Esophagus (tissue), 2 donors: ENCODE results near the gene SERPINB1. TPM values are rescaled to one million over a fixed set of nuclear protein-coding genes. Genes with fewer than 3 reads are reported as not detected.

ENCODE experiments used
- H3K27ac ChIP-seq, 2 donors: one replicate each; pipeline ENCODE4 v1.5.1; 2013; ENCODE audit warnings: low read depth in 2 of 2, mild to moderate bottlenecking in 2 of 2, inconsistent platforms in 1 of 2, low read length in 1 of 2, moderate library complexity in 1 of 2
- H3K27me3 ChIP-seq, 2 donors: one replicate each; pipeline ENCODE4 v1.6.1; 2013; ENCODE audit warnings: low read length in 2 of 2, control low read depth in 1 of 2, mild to moderate bottlenecking in 1 of 2; ENCODE audit not compliant: insufficient read depth in 2 of 2, control insufficient read depth in 1 of 2
- H3K36me3 ChIP-seq, 2 donors: one replicate each; pipeline ENCODE4 v1.6.1; 2013; ENCODE audit warnings: low read length in 1 of 2; ENCODE audit not compliant: control insufficient read depth in 2 of 2, insufficient read depth in 2 of 2
- H3K4me1 ChIP-seq, 2 donors: one replicate each; pipeline ENCODE4 v1.6.1; 2013; ENCODE audit warnings: low read length in 1 of 2; ENCODE audit not compliant: control insufficient read depth in 2 of 2, insufficient read depth in 2 of 2
- H3K4me3 ChIP-seq, 2 donors: one replicate each; pipeline ENCODE4 v1.5.1; 2013; ENCODE audit warnings: low read length in 2 of 2, mild to moderate bottlenecking in 2 of 2, low read depth in 1 of 2, moderate library complexity in 1 of 2
- H3K9me3 ChIP-seq, 2 donors: one replicate each; pipeline ENCODE4 v1.6.1; 2013; ENCODE audit warnings: mild to moderate bottlenecking in 2 of 2, low read depth in 1 of 2, low read length in 1 of 2, moderate library complexity in 1 of 2; ENCODE audit not compliant: control insufficient read depth in 2 of 2, insufficient read depth in 1 of 2
- WGBS, 2 donors: extraction: QIAGEN DNeasy Blood & Tissue Kit; methylation state at CpG; one replicate each; pipeline ENCODE4 v1.1.7; 2013; 5-methylcytosine and 5-hydroxymethylcytosine counted together
- polyA plus RNA-seq, 2 donors: library from polyadenylated mRNA; stranded (reverse); fragments of 200-250 nt; gene quantifications; one replicate each; pipeline ENCODE4 v1.2.3, GENCODE V29; 2013
- donor health status: healthy with polysubstance abuse.
- donor health status: Bipolar disorder and iron deficiency.

Gene SERPINB1
- polyA plus RNA-seq, 2 donors, result 302 to 549 TPM

GRCh38 chr6:2852514-2852855, 10.8 kb upstream of the SERPINB1 start:
- no peaks in the 10 kb centered on the region for H3K27me3 ChIP-seq
- no peaks in the 10 kb centered on the region for H3K9me3 ChIP-seq
- no peaks in the 10 kb centered on the region for H3K36me3 ChIP-seq
- H3K4me3 ChIP-seq, result no peak overlapping the region
- WGBS, 2 donors, result 79% methylated on average over 6 of the region's 6 CpGs
- no peaks in the 10 kb centered on the region for H3K4me1 ChIP-seq
- H3K27ac ChIP-seq, result no peak overlapping the region

- no peaks in the 10 kb centered on the region for H3K36me3 ChIP-seq
- no peaks in the 10 kb centered on the region for H3K4me1 ChIP-seq
- no peak overlapping the region for H3K27ac ChIP-seq
- no peak overlapping the region for H3K4me3 ChIP-seq
- H3K27me3 ChIP-seq, result no peaks in the 10 kb centered on the region
- 93 to 97% methylated on average over 17 of the region's 17 CpGs for WGBS, 2 donors
- no peaks in the 10 kb centered on the region for H3K9me3 ChIP-seq
These were observed 10.3 kb upstream of the SERPINB1 start for GRCh38 chr6:2851727-2852513.

GRCh38 chr6:2850538-2851113, 9.0 kb upstream of the SERPINB1 start:
- 50 to 62% methylated on average over 5 of the region's 5 CpGs for WGBS, 2 donors
- no peaks in the 10 kb centered on the region for H3K4me1 ChIP-seq

GRCh38 chr6:2848851-2849250, 7.2 kb upstream of the SERPINB1 start:
- H3K9me3 ChIP-seq, result no peaks in the 10 kb centered on the region
- H3K27ac ChIP-seq, result peak overlapping the region; percentile 31 to 45
- H3K27me3 ChIP-seq, result no peaks in the 10 kb centered on the region

More at GRCh38 chr6:2850538-2851113, 9.0 kb upstream of the SERPINB1 start:
- H3K27me3 ChIP-seq, result no peaks in the 10 kb centered on the region
- no peak overlapping the region for H3K4me3 ChIP-seq
- H3K9me3 ChIP-seq, result no peaks in the 10 kb centered on the region
- H3K27ac ChIP-seq, result no peak overlapping the region
- no peaks in the 10 kb centered on the region for H3K36me3 ChIP-seq

DNA sequence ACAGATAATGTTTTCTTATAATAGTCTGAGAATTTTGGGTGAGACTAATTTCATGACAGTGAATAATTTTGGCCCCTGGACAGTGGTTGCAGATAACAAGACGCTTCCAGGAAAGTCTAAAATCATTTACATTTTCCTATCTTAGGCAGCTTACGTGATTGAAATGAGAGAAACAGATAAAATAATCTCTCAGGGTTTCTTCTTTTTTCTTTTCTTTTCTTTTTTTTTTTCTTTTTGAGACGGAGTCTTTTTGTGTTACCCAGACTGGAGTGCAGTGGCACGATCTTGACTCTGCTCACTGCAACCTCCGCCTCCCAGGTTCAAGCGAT, 4.2 kb upstream of the SERPINB1 start:
- Histone ChIP-seq H3K27me3 (no peaks in the 10 kb centered on the region), H3K4me1 (peaks cover 4 to 5% of the 10 kb centered on the region in 2 donors), H3K4me3 (no peak overlapping the region), H3K36me3 (no peaks in the 10 kb centered on the region), H3K27ac (no peak overlapping the region), H3K9me3 (no peaks in the 10 kb centered on the region)
- 63% methylated on average over 6 of the region's 6 CpGs for WGBS, 2 donors

More at GRCh38 chr6:2848851-2849250, 7.2 kb upstream of the SERPINB1 start:
- WGBS, 2 donors, result 67% methylated on average over 10 of the region's 10 CpGs
- no peak overlapping the region for H3K4me3 ChIP-seq
- no peaks in the 10 kb centered on the region for H3K36me3 ChIP-seq
- H3K4me1 ChIP-seq, result no peaks in the 10 kb centered on the region

DNA sequence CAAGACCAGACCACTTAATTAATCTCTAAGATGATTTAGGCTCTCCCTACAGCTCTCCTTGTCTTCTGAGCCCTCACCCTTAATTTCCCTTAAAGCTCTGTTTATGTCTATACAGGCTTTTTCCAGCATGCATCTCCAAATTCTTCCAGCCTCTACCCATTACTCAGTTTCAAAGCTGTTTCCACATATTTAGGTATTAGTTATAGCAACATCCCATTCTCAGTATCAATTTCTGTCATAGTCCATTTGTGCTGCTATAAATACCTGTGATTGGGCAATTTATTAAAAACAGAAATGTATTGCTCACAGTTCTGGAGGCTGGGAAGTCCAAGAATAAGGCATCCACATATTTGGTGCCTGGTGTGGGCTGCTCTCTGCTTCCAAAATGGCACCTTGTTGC, 2.3 kb upstream of the SERPINB1 start:
- no peak overlapping the region for H3K27ac ChIP-seq

DNA sequence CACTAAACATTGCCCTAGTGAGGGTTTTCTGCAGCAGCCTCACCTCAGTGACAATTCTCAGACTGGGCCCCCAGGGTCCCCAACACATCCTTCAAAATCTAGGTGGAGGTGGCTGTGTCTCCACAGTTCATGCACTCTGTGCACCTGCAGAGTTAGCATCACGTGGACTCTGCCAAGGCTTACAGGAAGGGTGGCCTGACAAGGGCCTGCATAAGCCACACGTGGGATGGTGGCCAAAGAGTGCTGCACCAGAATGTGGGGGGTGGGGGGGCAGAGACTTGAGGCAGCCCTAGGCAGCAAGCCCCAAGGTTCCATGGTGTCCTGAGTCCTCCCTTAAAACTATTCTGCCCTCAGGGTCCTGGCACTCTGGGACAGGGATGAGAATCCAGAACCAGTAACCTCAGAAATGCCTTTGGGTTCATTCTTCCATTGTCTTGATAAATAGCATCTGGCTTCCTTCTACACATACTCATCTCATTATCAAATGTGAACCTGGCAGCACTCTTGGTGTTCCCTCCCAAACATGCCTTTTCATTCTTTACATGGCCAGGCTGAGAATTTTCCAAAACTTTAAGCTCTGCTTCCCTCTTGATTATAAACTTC, 1.6 kb upstream of the SERPINB1 start:
- Histone ChIP-seq H3K4me3 (no peak overlapping the region), H3K9me3 (no peaks in the 10 kb centered on the region), H3K4me1 (peaks cover 7 to 13% of the 10 kb centered on the region in 2 donors), H3K27ac (peak overlapping the region in 1 of 2 donors; percentile 56), H3K27me3 (no peaks in the 10 kb centered on the region), H3K36me3 (peaks cover 0 to 3% of the 10 kb centered on the region in 2 donors)
- 25 to 47% methylated on average over 2 of the region's 2 CpGs for WGBS, 2 donors

More for the DNA sequence above, 2.3 kb upstream of the SERPINB1 start:
- peaks cover 7 to 13% of the 10 kb centered on the region in 2 donors for H3K4me1 ChIP-seq
- H3K4me3 ChIP-seq, result no peak overlapping the region
- peaks cover 0 to 3% of the 10 kb centered on the region in 2 donors for H3K36me3 ChIP-seq
- no peaks in the 10 kb centered on the region for H3K27me3 ChIP-seq
- H3K9me3 ChIP-seq, result no peaks in the 10 kb centered on the region

- Histone ChIP-seq H3K27me3 (no peaks in the 10 kb centered on the region), H3K27ac (peak overlapping the region; percentile 90 to 97), H3K4me3 (peak overlapping the region in 1 of 2 donors; percentile 63), H3K9me3 (no peaks in the 10 kb centered on the region), H3K36me3 (peaks cover 2 to 8% of the 10 kb centered on the region in 2 donors), H3K4me1 (peaks cover 7 to 13% of the 10 kb centered on the region in 2 donors)
- 83 to 87% methylated on average over 2 of the region's 2 CpGs for WGBS, 2 donors
These were observed 483 bp upstream of the SERPINB1 start for GRCh38 chr6:2842139-2842552.

DNA sequence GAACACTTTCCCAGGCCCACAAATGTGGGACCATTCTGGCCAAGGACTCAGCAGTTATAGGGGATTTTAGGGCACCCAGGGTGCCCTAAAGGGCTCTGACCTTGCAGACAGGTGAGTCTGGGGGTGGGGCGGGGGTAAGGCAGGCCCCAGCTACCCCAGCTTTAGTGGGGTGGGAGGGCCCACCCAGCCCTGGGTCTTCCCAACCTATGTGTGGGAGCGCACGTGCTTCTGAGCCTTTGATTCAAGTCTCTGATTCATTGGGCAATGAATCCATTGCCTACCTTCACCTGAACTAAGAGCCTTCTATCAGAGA, 958 bp downstream of the SERPINB1 start:
- WGBS, 2 donors, result 44 to 64% methylated on average over 3 of the region's 3 CpGs
- Histone ChIP-seq H3K27ac (peak overlapping the region; percentile 90 to 97), H3K4me3 (peak overlapping the region; percentile 46 to 63), H3K36me3 (peaks cover 2 to 9% of the 10 kb centered on the region in 2 donors), H3K27me3 (no peaks in the 10 kb centered on the region), H3K9me3 (no peaks in the 10 kb centered on the region), H3K4me1 (peaks cover 7 to 13% of the 10 kb centered on the region in 2 donors)
